Vagina (tissue), 2 donors: Measurements from ENCODE around the gene AK3.

Source experiments
- POLR2A ChIP-seq, 2 donors: fragments of 450-650 bp; IDR thresholded peaks; one replicate each; pipeline ENCODE4 v1.6.1; 2017; ENCODE audit warnings: antibody characterized with exemption in 2 of 2, mild to moderate bottlenecking in 2 of 2, moderate library complexity in 2 of 2
- POLR2AphosphoS5 ChIP-seq, 2 donors: sonication (generic); formaldehyde crosslinking; IDR thresholded peaks; one replicate each; pipeline ENCODE4 v1.9.0; 2017; ENCODE audit warnings: antibody characterized with exemption in 2 of 2, mild to moderate bottlenecking in 2 of 2, low read depth in 1 of 2; ENCODE audit not compliant: insufficient read depth in 1 of 2
- TF ChIP-seq, protein P1 (sequence below), 3 experiments: fragments of 450-650 bp in 2 of 3; fragments of 200-600 bp in 1 of 3; sonication (generic) in 1 of 3; IDR thresholded peaks; one replicate each; pipeline ENCODE4 v1.5.1; 2017 to 2019; ENCODE audit warnings: antibody characterized with exemption in 3 of 3, mild to moderate bottlenecking in 2 of 3, moderate library complexity in 2 of 3

DNA sequence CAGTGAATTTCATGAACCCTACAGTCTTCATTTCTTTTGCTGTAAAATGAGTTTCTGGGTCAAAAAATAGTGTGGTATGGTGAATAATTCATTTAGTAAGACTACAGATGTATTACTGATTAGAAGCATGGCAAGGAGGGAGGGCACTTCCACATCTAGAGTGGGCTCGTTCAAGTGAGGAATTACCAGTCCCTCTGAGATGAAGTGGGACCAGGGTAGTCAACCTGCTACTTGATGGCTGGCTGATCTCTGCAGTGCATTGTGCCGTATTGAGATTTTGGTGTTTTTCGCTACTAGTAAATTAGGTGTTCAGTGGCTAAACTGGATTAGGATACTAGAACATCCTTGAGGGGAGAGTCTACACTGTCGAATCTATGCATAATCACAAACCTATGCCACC, 50.9 kb downstream of the AK3 start:
- TF ChIP-seq, protein P1, sequence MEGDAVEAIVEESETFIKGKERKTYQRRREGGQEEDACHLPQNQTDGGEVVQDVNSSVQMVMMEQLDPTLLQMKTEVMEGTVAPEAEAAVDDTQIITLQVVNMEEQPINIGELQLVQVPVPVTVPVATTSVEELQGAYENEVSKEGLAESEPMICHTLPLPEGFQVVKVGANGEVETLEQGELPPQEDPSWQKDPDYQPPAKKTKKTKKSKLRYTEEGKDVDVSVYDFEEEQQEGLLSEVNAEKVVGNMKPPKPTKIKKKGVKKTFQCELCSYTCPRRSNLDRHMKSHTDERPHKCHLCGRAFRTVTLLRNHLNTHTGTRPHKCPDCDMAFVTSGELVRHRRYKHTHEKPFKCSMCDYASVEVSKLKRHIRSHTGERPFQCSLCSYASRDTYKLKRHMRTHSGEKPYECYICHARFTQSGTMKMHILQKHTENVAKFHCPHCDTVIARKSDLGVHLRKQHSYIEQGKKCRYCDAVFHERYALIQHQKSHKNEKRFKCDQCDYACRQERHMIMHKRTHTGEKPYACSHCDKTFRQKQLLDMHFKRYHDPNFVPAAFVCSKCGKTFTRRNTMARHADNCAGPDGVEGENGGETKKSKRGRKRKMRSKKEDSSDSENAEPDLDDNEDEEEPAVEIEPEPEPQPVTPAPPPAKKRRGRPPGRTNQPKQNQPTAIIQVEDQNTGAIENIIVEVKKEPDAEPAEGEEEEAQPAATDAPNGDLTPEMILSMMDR (IDR thresholded peaks at IDR 0.05), result no peak
- no peak for TF ChIP-seq POLR2AphosphoS5 (IDR thresholded peaks at IDR 0.05; ENCODE audit: insufficient read depth in 1 of 2, low read depth in 1 of 2)
- TF ChIP-seq POLR2A (IDR thresholded peaks at IDR 0.05), result no peak
